Hypothalamus (tissue), 51 donors: ENCODE data around the gene MX2.

Source experiments
- DNase-seq, 51 donors: peaks; one replicate each; lab custom pipeline; 2025; lab: John Stamatoyannopoulos, UW

The MX2 gene

DNA sequence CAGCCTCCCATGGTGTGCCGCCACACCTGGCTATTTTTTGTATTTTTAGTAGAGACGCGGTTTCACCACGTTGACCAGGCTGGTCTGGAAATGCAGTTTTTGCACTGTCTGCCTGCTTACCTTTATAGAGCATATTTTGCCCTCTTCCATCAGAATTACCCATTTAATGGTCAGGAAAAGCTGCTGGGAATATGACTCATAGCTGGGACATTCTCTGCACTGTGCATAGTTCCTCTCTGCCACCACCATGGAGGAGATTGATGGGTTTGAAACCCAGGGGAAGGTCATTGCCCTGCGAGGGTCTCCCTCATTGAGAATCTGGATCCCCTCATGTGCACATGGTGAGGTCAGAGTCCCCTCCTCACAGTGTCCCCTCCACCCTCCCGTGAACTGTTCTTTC, 96.3 kb downstream of the MX2 start:
- DNase-seq: no peak

DNA sequence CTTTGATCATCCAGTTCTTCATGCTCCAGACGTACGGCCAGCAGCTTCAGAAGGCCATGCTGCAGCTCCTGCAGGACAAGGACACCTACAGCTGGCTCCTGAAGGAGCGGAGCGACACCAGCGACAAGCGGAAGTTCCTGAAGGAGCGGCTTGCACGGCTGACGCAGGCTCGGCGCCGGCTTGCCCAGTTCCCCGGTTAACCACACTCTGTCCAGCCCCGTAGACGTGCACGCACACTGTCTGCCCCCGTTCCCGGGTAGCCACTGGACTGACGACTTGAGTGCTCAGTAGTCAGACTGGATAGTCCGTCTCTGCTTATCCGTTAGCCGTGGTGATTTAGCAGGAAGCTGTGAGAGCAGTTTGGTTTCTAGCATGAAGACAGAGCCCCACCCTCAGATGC, 96.7 kb downstream of the MX2 start:
- DNase-seq: no peak
